CD14-positive monocyte (primary cell): ENCODE data around the gene SLC35F5. TPM values are rescaled to one million over a fixed set of nuclear protein-coding genes. Genes with fewer than 3 reads are reported as not detected.

Source experiments
- DNase-seq, 3 donors: peaks; one replicate each; pipeline ENCODE4 v3.0.0-alpha.2; 2011 to 2022
- H2AFZ ChIP-seq: 2 replicates; pipeline ENCODE4 v1.6.0; 2012; ENCODE audit warnings: mild to moderate bottlenecking, low read depth, low read length, inconsistent platforms; ENCODE audit not compliant: insufficient read depth, poor library complexity, severe bottlenecking
- H3K27ac ChIP-seq, 2 donors: 1 replicate in 1 of 2; 2 replicates in 1 of 2; pipeline ENCODE4 v1.5.1; 2012 to 2013; ENCODE audit warnings: low read length in 2 of 2, control low read depth in 1 of 2, inconsistent platforms in 1 of 2, low read depth in 1 of 2, mild to moderate bottlenecking in 1 of 2
- H3K27me3 ChIP-seq, 2 donors: one replicate each; pipeline versions ENCODE4 v1.6.0 to v1.6.1; 2011 to 2013; ENCODE audit warnings: low read length in 2 of 2; ENCODE audit not compliant: control insufficient read depth in 2 of 2, insufficient read depth in 2 of 2
- H3K36me3 ChIP-seq, 2 donors: replicated peaks in 1 of 2; 1 replicate in 1 of 2; 2 replicates in 1 of 2; pipeline versions ENCODE4 v1.5.1 to v1.6.1; 2012 to 2013; ENCODE audit warnings: low read length in 2 of 2, control low read depth in 1 of 2, inconsistent platforms in 1 of 2, mild to moderate bottlenecking in 1 of 2; ENCODE audit not compliant: insufficient read depth in 2 of 2, control insufficient read depth in 1 of 2
- H3K4me1 ChIP-seq, 2 donors: 1 replicate in 1 of 2; 2 replicates in 1 of 2; pipeline versions ENCODE4 v1.5.1 to v1.6.1; 2012 to 2013; ENCODE audit warnings: low read length in 2 of 2, control low read depth in 1 of 2, inconsistent platforms in 1 of 2, mild to moderate bottlenecking in 1 of 2, moderate library complexity in 1 of 2; ENCODE audit not compliant: insufficient read depth in 2 of 2, control insufficient read depth in 1 of 2
- H3K4me2 ChIP-seq: replicated peaks from 2 replicates; pipeline ENCODE3; 2012; ENCODE audit warnings: low read length, moderate library complexity, mild to moderate bottlenecking; ENCODE audit not compliant: poor library complexity, severe bottlenecking; ENCODE audit errors: extremely low read depth
- H3K4me3 ChIP-seq, 3 experiments: fragments of 200-600 bp in 1 of 3; sonication (generic) in 1 of 3; replicated peaks in 1 of 3; 1 replicate in 2 of 3; 2 replicates in 1 of 3; pipeline ENCODE4 v1.5.1; 2011 to 2013; ENCODE audit warnings: low read length in 3 of 3, mild to moderate bottlenecking in 3 of 3, control low read depth in 2 of 3, low read depth in 2 of 3, inconsistent platforms in 1 of 3, moderate library complexity in 1 of 3
- H3K79me2 ChIP-seq: 2 replicates; pipeline ENCODE4 v1.6.0; 2012; ENCODE audit warnings: mild to moderate bottlenecking, control low read depth, inconsistent platforms, low read length, moderate library complexity; ENCODE audit not compliant: insufficient read depth
- H3K9ac ChIP-seq: 2 replicates; pipeline ENCODE4 v1.6.0; 2017; ENCODE audit warnings: low read length, mild to moderate bottlenecking; ENCODE audit not compliant: insufficient read depth, poor library complexity, severe bottlenecking
- H3K9me3 ChIP-seq, 2 donors: replicated peaks in 1 of 2; 1 replicate in 1 of 2; 2 replicates in 1 of 2; pipeline versions ENCODE4 v1.5.1 to v1.6.1; 2012 to 2013; ENCODE audit warnings: low read length in 2 of 2, control low read depth in 1 of 2; ENCODE audit not compliant: control insufficient read depth in 1 of 2, insufficient read depth in 1 of 2
- H4K20me1 ChIP-seq: 2 replicates; pipeline ENCODE4 v1.6.0; 2012; ENCODE audit warnings: mild to moderate bottlenecking, low read length, control low read depth, moderate library complexity; ENCODE audit not compliant: insufficient read depth
- H3K27ac Mint-ChIP-seq, 7 donors: one replicate each; pipeline ENCODE4 v1.8.0; 2020; ENCODE audit warnings: mild to moderate bottlenecking in 7 of 7, mixed read lengths in 7 of 7, moderate library complexity in 6 of 7, inconsistent platforms in 2 of 7
- H3K27me3 Mint-ChIP-seq, 3 donors: one replicate each; pipeline ENCODE4 v1.8.0; 2021 to 2022; ENCODE audit warnings: low read depth in 3 of 3, mild to moderate bottlenecking in 3 of 3, mixed read lengths in 3 of 3, moderate library complexity in 3 of 3, inconsistent platforms in 1 of 3
- H3K36me3 Mint-ChIP-seq, 2 donors: one replicate each; pipeline ENCODE4 v1.8.0; 2020; ENCODE audit warnings: mixed read lengths in 2 of 2, inconsistent platforms in 1 of 2, mild to moderate bottlenecking in 1 of 2
- H3K4me1 Mint-ChIP-seq: one replicate; pipeline ENCODE4 v1.8.0; 2020; ENCODE audit warnings: mild to moderate bottlenecking, mixed read lengths
- H3K4me3 Mint-ChIP-seq, 2 donors: one replicate each; pipeline ENCODE4 v1.8.0; 2020; ENCODE audit warnings: mild to moderate bottlenecking in 2 of 2, mixed read lengths in 2 of 2, moderate library complexity in 1 of 2
- H3K9me3 Mint-ChIP-seq, 7 donors: one replicate each; pipeline ENCODE4 v1.8.0; 2020 to 2022; ENCODE audit warnings: mixed read lengths in 7 of 7, mild to moderate bottlenecking in 6 of 7, moderate library complexity in 6 of 7, inconsistent platforms in 2 of 7
- CTCF ChIP-seq: fragments of 200-600 bp; IDR thresholded peaks from one replicate; pipeline ENCODE4 v1.8.0; 2022; ENCODE audit warnings: antibody characterized with exemption, mild to moderate bottlenecking
- WGBS: methylation state at CpG from one replicate; pipeline ENCODE4 v1.1.5; 2013; ENCODE audit warnings: missing lambda C conversion rate; ENCODE audit not compliant: insufficient coverage; 5-methylcytosine and 5-hydroxymethylcytosine counted together
- intact Hi-C, 2 donors: fragments of 100-400 bp; cut with micrococcal nuclease; formaldehyde crosslinking; loops; one replicate each; pipeline versions ENCODE4 v1.15.0 to v1.15.1; 2023
- polyA plus RNA-seq, 3 donors: library from polyadenylated mRNA; depleted of rRNA in 1 of 3; unstranded in 2 of 3; stranded (reverse) in 1 of 3; fragments of 300-500 nt in 2 of 3; fragments of >200 nt in 1 of 3; fragmentation: Illumina TruSeq in 2 of 3; gene quantifications; 1 replicate in 2 of 3; 2 replicates in 1 of 3; pipeline ENCODE4 v1.2.3, GENCODE V29; 2012 to 2021

The SLC35F5 gene
- polyA plus RNA-seq, 3 donors, result 11.7 to 18.2 (median 13.6) TPM

DNA sequence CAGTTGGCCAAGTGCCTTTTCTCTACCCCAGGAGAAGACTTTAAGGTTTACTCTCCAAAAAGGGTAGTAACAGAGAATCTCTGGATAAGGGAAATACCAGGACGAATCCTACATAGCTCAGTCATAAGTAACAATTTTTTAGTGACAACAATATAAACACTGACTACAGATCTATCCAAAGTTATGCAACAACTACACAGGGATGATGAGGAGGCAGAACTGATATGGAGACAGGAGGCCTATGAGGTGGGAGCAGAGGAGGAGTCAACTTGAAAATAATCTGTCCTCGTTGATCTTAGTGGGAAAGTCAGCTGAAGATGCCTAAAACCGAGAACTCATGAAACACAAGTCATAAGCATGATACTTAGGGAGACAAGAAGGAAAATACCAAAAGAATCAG lies 40.2 kb downstream of the SLC35F5 start:
- Histone ChIP-seq H2AFZ (no peak overlapping the region), H3K36me3 (peaks cover 62 to 80% of the 10 kb centered on the region in 2 donors), H4K20me1 (no peaks in the 10 kb centered on the region), H3K79me2 (no peaks in the 10 kb centered on the region), H3K4me3 (no peak overlapping the region), H3K4me1 (no peaks in the 10 kb centered on the region), H3K27me3 (no peaks in the 10 kb centered on the region), H3K27ac (no peak overlapping the region), H3K9ac (no peak overlapping the region), H3K4me2 (no peak overlapping the region), H3K9me3 (no peaks in the 10 kb centered on the region)
- WGBS, result 100% methylated on average over 1 of the region's 3 CpGs
- DNase-seq, result no peak
- Mint-ChIP-seq H3K27ac (no peak overlapping the region), H3K4me3 (no peak overlapping the region), H3K27me3 (peaks cover 0 to 2% (median 0%) of the 10 kb centered on the region in 3 donors), H3K9me3 (no peaks in the 10 kb centered on the region), H3K36me3 (peaks cover 53 to 56% of the 10 kb centered on the region in 2 donors), H3K4me1 (no peaks in the 10 kb centered on the region)
- no peak for TF ChIP-seq CTCF
- intact Hi-C loops, result no loop called here

GRCh38 chr2:113712941-113713340 lies 43.5 kb downstream of the SLC35F5 start:
- Histone ChIP-seq H3K4me1 (no peaks in the 10 kb centered on the region), H3K9me3 (no peaks in the 10 kb centered on the region), H4K20me1 (no peaks in the 10 kb centered on the region), H3K27me3 (no peaks in the 10 kb centered on the region), H3K9ac (no peak overlapping the region), H3K36me3 (peaks cover 52 to 63% of the 10 kb centered on the region in 2 donors), H3K4me2 (no peak overlapping the region), H3K27ac (no peak overlapping the region), H2AFZ (no peak overlapping the region), H3K79me2 (no peaks in the 10 kb centered on the region), H3K4me3 (no peak overlapping the region)
- Mint-ChIP-seq H3K4me3 (no peak overlapping the region), H3K9me3 (no peaks in the 10 kb centered on the region), H3K4me1 (no peaks in the 10 kb centered on the region), H3K36me3 (peaks cover 37 to 43% of the 10 kb centered on the region in 2 donors), H3K27me3 (peaks cover 0 to 2% (median 0%) of the 10 kb centered on the region in 3 donors), H3K27ac (no peak overlapping the region)
- no peak for TF ChIP-seq CTCF
- whole genome bisulfite sequencing, result no CpG with 5 or more reads among the region's 2 CpGs
- intact Hi-C loops, result no loop called here
- no peak for DNase-seq
